ENCODE results near the gene SELENOV. TPM values are rescaled to one million over a fixed set of nuclear protein-coding genes. Genes with fewer than 3 reads are reported as not detected.

The SELENOV gene
- total RNA-seq, 1 experiment from 2014 or later, result 0.80 TPM

DNA sequence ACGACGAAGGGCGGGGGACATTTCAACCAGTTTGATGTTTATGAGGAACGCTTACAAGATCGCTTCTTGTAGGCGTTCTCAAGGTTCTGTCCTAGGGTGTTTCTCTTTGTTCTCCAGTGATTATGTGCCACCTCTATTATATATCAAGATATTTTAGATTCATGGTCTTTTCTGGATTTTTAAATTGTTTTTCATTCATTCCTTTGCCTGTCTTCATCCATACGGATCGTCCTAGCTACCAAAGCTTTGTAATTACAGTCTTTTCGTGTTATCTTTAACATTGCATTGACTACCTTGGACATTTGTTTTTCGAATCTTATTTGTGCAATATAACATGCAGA lies 25.4 kb downstream of the SELENOV start:
- in situ Hi-C loops (cut with HindIII; ENCODE audit: low pct_unique_long_range_greater_than_20kb, low sequenced_read_pairs) (loop anchor here (5.0 to 10.0 kb wide), 2 partner anchors 38 to 324 kb away; no protein-coding TSS in a partner anchor), intact Hi-C loops (cut with micrococcal nuclease; ENCODE audit: unreplicated experiment) (loop anchor here (1.0 to 5.0 kb wide), 2 partner anchors 100 to 292 kb away; partner anchors contain the start of gene DYRK1B)
- Histone ChIP-seq H3K27ac (ENCODE audit: low read length) (peak overlapping the region; percentile 65), H3K4me1 (ENCODE audit: control insufficient read depth, insufficient read depth, low read length) (peaks cover 26% of the 10 kb centered on the region), H3K36me3 (ENCODE audit: control insufficient read depth, insufficient read depth, low read length) (no peaks in the 10 kb centered on the region; the same call in 1 of the 2 replicates), H3K27me3 (ENCODE audit: control insufficient read depth, insufficient read depth, low read length) (peaks cover 14% of the 10 kb centered on the region), H3K4me3 (ENCODE audit: low read depth in 2 of 2, low read length in 2 of 2) (peak overlapping the region; percentile 36 to 59), H3K9me3 (ENCODE audit: control insufficient read depth, insufficient read depth, low read depth, low read length) (no peaks in the 10 kb centered on the region)
- CTCF ChIA-PET, result interaction anchor here (0.7 to 17.8 kb wide), 17 partner anchors 11 to 229 kb away, joined by 3 to 508 read pairs (median 5); partner anchors contain the start of genes DLL3 and RPS16
- ATAC-seq, result peak; percentile 14
- TF ChIP-seq SIN3A (IDR thresholded peaks at IDR 0.05; ENCODE audit: borderline replicate concordance, insufficient read depth, low read depth, low read length) (no peak), TCF7L2 (IDR thresholded peaks at IDR 0.05; ENCODE audit: low read depth, low read length) (no peak), POLR2AphosphoS5 (IDR thresholded peaks at IDR 0.05; ENCODE audit: low read depth, low read length) (no peak)
- TF ChIP-seq, protein P1, sequence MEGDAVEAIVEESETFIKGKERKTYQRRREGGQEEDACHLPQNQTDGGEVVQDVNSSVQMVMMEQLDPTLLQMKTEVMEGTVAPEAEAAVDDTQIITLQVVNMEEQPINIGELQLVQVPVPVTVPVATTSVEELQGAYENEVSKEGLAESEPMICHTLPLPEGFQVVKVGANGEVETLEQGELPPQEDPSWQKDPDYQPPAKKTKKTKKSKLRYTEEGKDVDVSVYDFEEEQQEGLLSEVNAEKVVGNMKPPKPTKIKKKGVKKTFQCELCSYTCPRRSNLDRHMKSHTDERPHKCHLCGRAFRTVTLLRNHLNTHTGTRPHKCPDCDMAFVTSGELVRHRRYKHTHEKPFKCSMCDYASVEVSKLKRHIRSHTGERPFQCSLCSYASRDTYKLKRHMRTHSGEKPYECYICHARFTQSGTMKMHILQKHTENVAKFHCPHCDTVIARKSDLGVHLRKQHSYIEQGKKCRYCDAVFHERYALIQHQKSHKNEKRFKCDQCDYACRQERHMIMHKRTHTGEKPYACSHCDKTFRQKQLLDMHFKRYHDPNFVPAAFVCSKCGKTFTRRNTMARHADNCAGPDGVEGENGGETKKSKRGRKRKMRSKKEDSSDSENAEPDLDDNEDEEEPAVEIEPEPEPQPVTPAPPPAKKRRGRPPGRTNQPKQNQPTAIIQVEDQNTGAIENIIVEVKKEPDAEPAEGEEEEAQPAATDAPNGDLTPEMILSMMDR (IDR thresholded peaks at IDR 0.05), result no peak
- TF ChIP-seq, protein P2, sequence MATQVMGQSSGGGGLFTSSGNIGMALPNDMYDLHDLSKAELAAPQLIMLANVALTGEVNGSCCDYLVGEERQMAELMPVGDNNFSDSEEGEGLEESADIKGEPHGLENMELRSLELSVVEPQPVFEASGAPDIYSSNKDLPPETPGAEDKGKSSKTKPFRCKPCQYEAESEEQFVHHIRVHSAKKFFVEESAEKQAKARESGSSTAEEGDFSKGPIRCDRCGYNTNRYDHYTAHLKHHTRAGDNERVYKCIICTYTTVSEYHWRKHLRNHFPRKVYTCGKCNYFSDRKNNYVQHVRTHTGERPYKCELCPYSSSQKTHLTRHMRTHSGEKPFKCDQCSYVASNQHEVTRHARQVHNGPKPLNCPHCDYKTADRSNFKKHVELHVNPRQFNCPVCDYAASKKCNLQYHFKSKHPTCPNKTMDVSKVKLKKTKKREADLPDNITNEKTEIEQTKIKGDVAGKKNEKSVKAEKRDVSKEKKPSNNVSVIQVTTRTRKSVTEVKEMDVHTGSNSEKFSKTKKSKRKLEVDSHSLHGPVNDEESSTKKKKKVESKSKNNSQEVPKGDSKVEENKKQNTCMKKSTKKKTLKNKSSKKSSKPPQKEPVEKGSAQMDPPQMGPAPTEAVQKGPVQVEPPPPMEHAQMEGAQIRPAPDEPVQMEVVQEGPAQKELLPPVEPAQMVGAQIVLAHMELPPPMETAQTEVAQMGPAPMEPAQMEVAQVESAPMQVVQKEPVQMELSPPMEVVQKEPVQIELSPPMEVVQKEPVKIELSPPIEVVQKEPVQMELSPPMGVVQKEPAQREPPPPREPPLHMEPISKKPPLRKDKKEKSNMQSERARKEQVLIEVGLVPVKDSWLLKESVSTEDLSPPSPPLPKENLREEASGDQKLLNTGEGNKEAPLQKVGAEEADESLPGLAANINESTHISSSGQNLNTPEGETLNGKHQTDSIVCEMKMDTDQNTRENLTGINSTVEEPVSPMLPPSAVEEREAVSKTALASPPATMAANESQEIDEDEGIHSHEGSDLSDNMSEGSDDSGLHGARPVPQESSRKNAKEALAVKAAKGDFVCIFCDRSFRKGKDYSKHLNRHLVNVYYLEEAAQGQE (IDR thresholded peaks at IDR 0.05; ENCODE audit: insufficient read depth in 1 of 2, low read depth in 2 of 2, low read length in 1 of 2), result no peak
- BruUV-seq (replicated peaks), result no TSS peak
- no peak for DNase-seq (ENCODE audit: low read depth, low spot score)
- POLR2A ChIA-PET, result interaction anchor here (0.6 to 2.9 kb wide), 7 partner anchors 21 to 306 kb away, joined by 3 to 45 read pairs (median 4); partner anchors contain the start of genes DYRK1B, FBL, RPS16 and SUPT5H

DNA sequence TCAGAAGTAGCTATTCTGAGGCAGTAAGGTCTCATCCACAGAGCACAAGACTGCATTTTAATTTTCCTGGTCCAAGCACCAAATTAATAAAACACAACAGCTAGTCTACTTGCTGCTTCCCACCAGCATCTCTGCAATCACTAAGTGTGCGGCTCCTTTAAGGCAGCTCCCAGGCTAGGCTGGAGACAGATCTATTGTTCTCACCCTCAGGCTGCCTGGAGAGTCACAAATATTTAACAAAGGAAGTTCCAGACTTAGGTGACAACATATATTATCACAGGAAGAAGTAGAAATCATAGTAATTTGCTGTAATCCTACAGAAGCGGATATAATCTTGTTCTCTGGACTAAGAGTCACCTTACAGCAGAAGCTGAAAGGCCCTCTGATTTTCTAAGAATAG lies 27.3 kb downstream of the SELENOV start:
- ATAC-seq (no peak), DNase-seq (ENCODE audit: low read depth, low spot score) (no peak)
- Histone ChIP-seq H3K27me3 (ENCODE audit: control insufficient read depth, insufficient read depth, low read length) (peaks cover 22% of the 10 kb centered on the region), H3K4me1 (ENCODE audit: control insufficient read depth, insufficient read depth, low read length) (peaks cover 26% of the 10 kb centered on the region), H3K27ac (ENCODE audit: low read length) (no peak overlapping the region), H3K9me3 (ENCODE audit: control insufficient read depth, insufficient read depth, low read depth, low read length) (no peaks in the 10 kb centered on the region), H3K4me3 (ENCODE audit: low read depth in 2 of 2, low read length in 2 of 2) (no peak overlapping the region), H3K36me3 (ENCODE audit: control insufficient read depth, insufficient read depth, low read length) (no peaks in the 10 kb centered on the region; the same call in 1 of the 2 replicates)
- ChIA-PET POLR2A (interaction anchor here (0.6 to 2.3 kb wide), 12 partner anchors 93 to 659 kb away, joined by 3 to 45 read pairs (median 4); partner anchors contain the start of genes DYRK1B, FBL, RPS16 and SUPT5H), CTCF (interaction anchor here (0.5 to 17.8 kb wide), 20 partner anchors 8 to 563 kb away, joined by 3 to 508 read pairs (median 5); partner anchors contain the start of gene EID2B)
- BruUV-seq (replicated peaks), result no TSS peak
- TF ChIP-seq, protein P1 (IDR thresholded peaks at IDR 0.05), result no peak
- TF ChIP-seq SIN3A (IDR thresholded peaks at IDR 0.05; ENCODE audit: borderline replicate concordance, insufficient read depth, low read depth, low read length) (no peak), POLR2AphosphoS5 (IDR thresholded peaks at IDR 0.05; ENCODE audit: low read depth, low read length) (no peak), TCF7L2 (IDR thresholded peaks at IDR 0.05; ENCODE audit: low read depth, low read length) (no peak)
- TF ChIP-seq, protein P2 (IDR thresholded peaks at IDR 0.05; ENCODE audit: insufficient read depth in 1 of 2, low read depth in 2 of 2, low read length in 1 of 2), result no peak
- in situ Hi-C loops (cut with HindIII; ENCODE audit: low pct_unique_long_range_greater_than_20kb, low sequenced_read_pairs) (loop anchor here (5.0 to 10.0 kb wide), 2 partner anchors 40 to 323 kb away; no protein-coding TSS in a partner anchor), intact Hi-C loops (cut with micrococcal nuclease; ENCODE audit: unreplicated experiment) (loop anchor here (5.0 kb wide), 1 partner anchor 290 kb away; the partner anchor contains the start of gene DYRK1B)
